Transverse colon (tissue), 4 donors: Measurements from ENCODE around the gene ZNF688. TPM values are rescaled to one million over a fixed set of nuclear protein-coding genes. Genes with fewer than 3 reads are reported as not detected.
A peak's percentile ranks its signal among the peaks of the same experiment; 100 is the strongest.

Source experiments
- DNase-seq: peaks from one replicate; pipeline ENCODE4 v3.0.0-alpha.2; 2019
- H3K27ac ChIP-seq, 4 donors: fragments of 200-600 bp; sonication (generic); 2 replicates each; pipeline ENCODE4 v1.5.1; 2016 to 2018; ENCODE audit warnings: inconsistent platforms in 4 of 4
- H3K27me3 ChIP-seq: fragments of 200-600 bp; sonication (generic); 2 replicates; pipeline ENCODE4 v1.5.1; 2017; ENCODE audit warnings: inconsistent platforms
- H3K36me3 ChIP-seq, 4 donors: fragments of 200-600 bp; sonication (generic); 2 replicates each; pipeline ENCODE4 v1.5.1; 2017 to 2019; ENCODE audit warnings: inconsistent platforms in 4 of 4
- H3K4me1 ChIP-seq, 4 donors: fragments of 200-600 bp; sonication (generic); 2 replicates each; pipeline ENCODE4 v1.5.1; 2017 to 2020; ENCODE audit warnings: inconsistent platforms in 4 of 4
- H3K4me3 ChIP-seq, 4 donors: fragments of 200-600 bp; sonication (generic); 1 replicate in 1 of 4; 2 replicates in 3 of 4; pipeline versions ENCODE4 v1.5.1 to v1.6.1; 2017 to 2019; ENCODE audit warnings: inconsistent platforms in 4 of 4
- H3K9me3 ChIP-seq, 2 donors: fragments of 200-600 bp; sonication (generic); 2 replicates each; pipeline ENCODE4 v1.5.1; 2017 to 2019; ENCODE audit warnings: inconsistent platforms in 2 of 2
- EP300 ChIP-seq: sonication (generic); formaldehyde crosslinking; IDR thresholded peaks from one replicate; pipeline ENCODE4 v1.6.1; 2017; ENCODE audit warnings: antibody characterized with exemption, low read depth
- POLR2A ChIP-seq: fragments of 450-650 bp; IDR thresholded peaks from one replicate; pipeline ENCODE4 v1.6.1; 2016; ENCODE audit warnings: antibody characterized with exemption, mild to moderate bottlenecking, moderate library complexity
- POLR2AphosphoS5 ChIP-seq, 3 donors: sonication (generic); formaldehyde crosslinking; IDR thresholded peaks; one replicate each; pipeline ENCODE4 v1.6.1; 2016; ENCODE audit warnings: antibody characterized with exemption in 3 of 3
- WGBS, 2 donors: methylation state at CpG; one replicate each; pipeline ENCODE4 v1.1.5; 2018; ENCODE audit warnings: low coverage in 1 of 2; 5-methylcytosine and 5-hydroxymethylcytosine counted together
- in situ Hi-C, 4 donors: fragments of 200-750 bp; cut with MboI; loops; one replicate each; pipeline versions ENCODE4 v1.15.0 to v1.15.1; 2017; ENCODE audit warnings: low sequenced_read_pairs in 3 of 4, low pct_ligation_motif_present in 1 of 4, low pct_unique_long_range_greater_than_20kb in 1 of 4
- intact Hi-C: fragments of 100-400 bp; cut with DNase I; formaldehyde crosslinking; loops from one replicate; pipeline ENCODE4 v1.15.1; 2023; ENCODE audit warnings: low total_unique reads
- total RNA-seq, 4 donors: library from RNA; depleted of rRNA; stranded (reverse); fragments of >200 nt; gene quantifications; one replicate each; pipeline ENCODE4 v1.1.0, GENCODE V29; 2016
- TF ChIP-seq, protein P1 (sequence below), 5 experiments: fragments of 200-600 bp in 3 of 5; fragments of 450-650 bp in 2 of 5; sonication (generic) in 3 of 5; IDR thresholded peaks; 1 replicate in 2 of 5; 2 replicates in 3 of 5; pipeline ENCODE4 v1.5.1; 2016 to 2017; ENCODE audit warnings: antibody characterized with exemption in 5 of 5, inconsistent platforms in 3 of 5, mild to moderate bottlenecking in 2 of 5, moderate library complexity in 1 of 5

The ZNF688 gene
- total RNA-seq, 4 donors from 2014 or later: 22.9 to 64.3 (median 43.5) TPM

DNA sequence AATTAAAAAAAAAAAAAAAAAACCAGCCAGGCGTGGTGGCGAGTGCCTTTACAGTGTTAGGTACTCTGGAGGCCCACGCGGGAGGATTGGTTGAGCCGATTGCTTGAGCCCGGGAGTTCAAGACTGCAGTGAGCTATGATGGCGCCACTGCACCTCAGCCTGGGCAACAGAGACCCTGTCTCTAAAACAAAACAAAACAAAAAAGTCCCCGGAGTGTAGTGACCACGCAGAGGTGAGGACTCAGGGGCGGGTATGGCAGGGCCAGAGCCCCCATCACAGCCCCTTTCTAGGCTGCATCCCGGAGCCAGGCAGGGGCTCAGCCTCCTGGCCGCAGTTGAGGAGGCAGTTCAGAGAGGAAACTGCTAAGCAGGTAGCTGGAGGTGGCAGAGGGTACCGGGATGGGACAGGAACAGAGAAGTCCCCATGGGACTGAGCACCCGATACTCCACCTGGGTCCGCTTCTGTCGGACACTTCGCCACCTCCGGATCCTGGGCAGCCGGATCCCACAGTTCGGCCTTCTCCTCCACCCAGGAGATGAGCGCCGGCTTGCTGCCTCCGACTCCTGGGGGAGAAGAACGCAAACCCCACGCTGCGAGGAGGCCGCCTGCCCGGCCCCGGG is 37.7 kb downstream of the ZNF688 start:
- Histone ChIP-seq H3K36me3 (peaks cover 0 to 12% (median 4%) of the 10 kb centered on the region in 4 donors), H3K4me3 (peak overlapping the region; percentile 51 to 74 (median 60)), H3K27me3 (no peaks in the 10 kb centered on the region), H3K27ac (peak overlapping the region; percentile 93 to 96 (median 95)), H3K4me1 (peaks cover 9 to 35% (median 31%) of the 10 kb centered on the region in 4 donors), H3K9me3 (no peaks in the 10 kb centered on the region)
- TF ChIP-seq, protein P1, sequence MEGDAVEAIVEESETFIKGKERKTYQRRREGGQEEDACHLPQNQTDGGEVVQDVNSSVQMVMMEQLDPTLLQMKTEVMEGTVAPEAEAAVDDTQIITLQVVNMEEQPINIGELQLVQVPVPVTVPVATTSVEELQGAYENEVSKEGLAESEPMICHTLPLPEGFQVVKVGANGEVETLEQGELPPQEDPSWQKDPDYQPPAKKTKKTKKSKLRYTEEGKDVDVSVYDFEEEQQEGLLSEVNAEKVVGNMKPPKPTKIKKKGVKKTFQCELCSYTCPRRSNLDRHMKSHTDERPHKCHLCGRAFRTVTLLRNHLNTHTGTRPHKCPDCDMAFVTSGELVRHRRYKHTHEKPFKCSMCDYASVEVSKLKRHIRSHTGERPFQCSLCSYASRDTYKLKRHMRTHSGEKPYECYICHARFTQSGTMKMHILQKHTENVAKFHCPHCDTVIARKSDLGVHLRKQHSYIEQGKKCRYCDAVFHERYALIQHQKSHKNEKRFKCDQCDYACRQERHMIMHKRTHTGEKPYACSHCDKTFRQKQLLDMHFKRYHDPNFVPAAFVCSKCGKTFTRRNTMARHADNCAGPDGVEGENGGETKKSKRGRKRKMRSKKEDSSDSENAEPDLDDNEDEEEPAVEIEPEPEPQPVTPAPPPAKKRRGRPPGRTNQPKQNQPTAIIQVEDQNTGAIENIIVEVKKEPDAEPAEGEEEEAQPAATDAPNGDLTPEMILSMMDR (IDR thresholded peaks at IDR 0.05): no peak
- TF ChIP-seq POLR2AphosphoS5 (IDR thresholded peaks at IDR 0.05) (no peak), POLR2A (no peak), EP300 (no peak)
- 6 to 11% methylated on average over 9 to 27 of the region's 29 CpGs for whole genome bisulfite sequencing, 2 donors
- DNase-seq: no peak
- in situ Hi-C loops: no loop called here
- intact Hi-C loops: loop anchor here (1.0 kb wide), 1 partner anchor 24 kb away; the partner anchor contains the start of gene ZNF764

DNA sequence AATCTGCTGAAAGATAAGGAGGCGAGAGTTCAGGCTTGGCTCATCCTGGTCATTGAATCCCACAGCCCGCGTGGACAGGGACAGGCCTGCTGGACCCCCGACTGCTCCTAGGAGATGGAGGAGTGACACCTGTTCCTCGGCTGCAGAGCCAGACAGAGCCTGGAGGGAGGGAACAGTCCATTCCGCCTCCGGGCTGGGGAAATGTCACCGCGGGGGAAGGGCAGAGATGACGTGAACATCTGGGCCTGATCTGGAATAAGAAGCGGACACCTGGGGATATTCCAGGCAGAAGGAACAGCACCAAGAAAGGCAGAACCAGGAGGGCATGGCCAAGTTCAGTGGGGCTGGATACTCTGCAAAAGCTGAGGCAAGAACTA is 38.4 kb downstream of the ZNF688 start:
- Histone ChIP-seq H3K27ac (peak overlapping the region; percentile 93 to 96 (median 95)), H3K27me3 (no peaks in the 10 kb centered on the region), H3K4me1 (peaks cover 12 to 40% (median 35%) of the 10 kb centered on the region in 4 donors), H3K9me3 (no peaks in the 10 kb centered on the region), H3K36me3 (peaks cover 0 to 12% (median 4%) of the 10 kb centered on the region in 4 donors), H3K4me3 (peak overlapping the region in 1 of 4 donors; percentile 65)
- in situ Hi-C loops (no loop called here), intact Hi-C loops (no loop called here)
- 74% methylated on average over 11 of the region's 11 CpGs; no CpG with 5 or more reads in 1 of the 2 donors for WGBS, 2 donors
- TF ChIP-seq, protein P1 (IDR thresholded peaks at IDR 0.05): no peak
- TF ChIP-seq POLR2A: peak; percentile 15
- DNase-seq: no peak

DNA sequence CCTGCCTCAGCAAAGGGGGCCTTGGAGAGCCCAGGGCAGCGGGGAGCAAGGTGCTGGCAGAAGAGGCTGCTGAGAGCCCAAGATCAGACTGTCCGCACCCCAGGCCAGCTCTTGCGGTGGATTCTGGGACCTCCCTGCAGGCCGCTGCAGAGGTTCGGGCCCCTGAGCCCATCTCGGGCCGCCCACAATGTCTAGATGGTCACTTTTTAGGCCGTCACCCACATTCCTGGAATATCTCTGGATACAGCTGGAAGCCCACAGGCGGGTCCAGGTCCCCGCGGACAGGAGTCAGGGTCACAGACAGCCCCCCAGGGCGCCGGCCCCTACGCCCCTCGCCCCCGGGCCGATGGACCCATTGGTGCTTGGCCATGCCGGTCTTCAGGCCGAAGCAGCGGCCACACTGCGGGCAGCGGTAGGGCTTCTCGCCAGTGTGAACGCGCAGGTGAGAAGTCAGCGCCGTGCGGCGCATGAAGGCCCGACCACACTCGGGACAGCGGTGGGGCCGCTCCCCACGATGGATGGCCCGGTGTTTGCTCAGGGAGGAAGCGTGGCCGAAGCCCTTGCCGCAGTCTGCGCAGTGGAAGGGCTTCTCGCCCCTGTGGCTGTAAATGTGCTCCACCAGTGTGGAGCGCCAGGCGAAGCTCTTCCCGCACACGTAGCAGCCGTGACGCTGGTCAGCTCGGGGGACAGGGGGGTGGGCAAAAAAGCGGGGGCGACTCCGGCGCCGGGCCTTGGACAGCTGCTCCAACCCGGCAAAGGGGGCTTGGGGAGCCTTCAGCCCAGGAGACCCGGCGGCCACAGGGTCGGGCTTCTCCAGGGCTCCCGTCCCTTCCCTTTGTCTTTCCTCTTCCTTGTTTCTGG is 39.0 kb downstream of the ZNF688 start:
- peak overlapping the region in 3 of 4 donors; percentile 93 to 95 (median 95) for H3K27ac ChIP-seq
- H3K9me3 ChIP-seq: no peaks in the 10 kb centered on the region
- WGBS, 2 donors: 96 to 100% methylated on average over 1 to 56 of the region's 57 CpGs
- DNase-seq: no peak
- H3K4me1 ChIP-seq: peaks cover 19 to 47% (median 41%) of the 10 kb centered on the region in 4 donors
- TF ChIP-seq POLR2AphosphoS5 (IDR thresholded peaks at IDR 0.05) (no peak), EP300 (no peak), POLR2A (no peak)
- TF ChIP-seq, protein P1 (IDR thresholded peaks at IDR 0.05): no peak
- intact Hi-C loops (no loop called here), in situ Hi-C loops (no loop called here)
- no peaks in the 10 kb centered on the region for H3K27me3 ChIP-seq
- peaks cover 0 to 12% (median 4%) of the 10 kb centered on the region in 4 donors for H3K36me3 ChIP-seq
- H3K4me3 ChIP-seq: no peak overlapping the region
